Spleen (tissue), 7 donors: ENCODE data around the gene PSMB9.

Experiments
- CTCF ChIP-seq, 11 experiments: fragments of 200-600 bp in 7 of 11; fragments of 450-650 bp in 4 of 11; sonication (generic) in 4 of 11; IDR thresholded peaks in 8 of 11; conservative IDR thresholded peaks in 3 of 11; 1 replicate in 7 of 11; 2 replicates in 4 of 11; pipeline versions ENCODE4 v1.4.0 to v1.8.0; 2016 to 2021; ENCODE audit warnings: antibody characterized with exemption in 11 of 11, inconsistent platforms in 4 of 11, mild to moderate bottlenecking in 1 of 11
- POLR2A ChIP-seq, 3 donors: fragments of 450-650 bp; IDR thresholded peaks; one replicate each; pipeline ENCODE4 v1.5.1; 2017; ENCODE audit warnings: antibody characterized with exemption in 3 of 3, mild to moderate bottlenecking in 1 of 3
- donor health status: DM: no; HTN: no; CAD: no; lungs with moderate emphysema.
- donor health status: DM: no; HTN: no; CAD: no.
- donor health status: DM: no; HTN: no; CAD: no.

GRCh38 chr6:32830936-32831335 lies 23.1 kb upstream of the PSMB9 start:
- TF ChIP-seq CTCF (IDR thresholded peaks at IDR 0.05 in 8 of 11, conservative IDR thresholded peaks at IDR 0.05 in 3 of 11) = no peak
- TF ChIP-seq POLR2A (IDR thresholded peaks at IDR 0.05) = no peak
